ENCODE results near the gene CCNDBP1.

- no peak for TF ChIP-seq POLR2A (IDR thresholded peaks at IDR 0.05)
- TF ChIP-seq CTCF (IDR thresholded peaks at IDR 0.05), result no peak
These were observed 1.9 kb upstream of the CCNDBP1 start for GRCh38 chr15:43183270-43183669.
